Stimulated activated CD4-positive, alpha-beta T cell treated with anti-CD3 and anti-CD28 coated beads, Interleukin-2, amount 100 ng/mL, for 48 hours (primary cell): Measurements from ENCODE around the gene CASP10.
A peak's percentile ranks its signal among the peaks of the same experiment; 100 is the strongest.
"Not testable (repeated sequence)": the region's sequence is repeated elsewhere in the genome, so short reads cannot be mapped to it uniquely, and the experiment has no call there.

ENCODE experiments used
- DNase-seq, 2 donors: peaks; one replicate each; pipeline ENCODE4 v3.0.0-alpha.2; 2020

The CASP10 gene

DNA sequence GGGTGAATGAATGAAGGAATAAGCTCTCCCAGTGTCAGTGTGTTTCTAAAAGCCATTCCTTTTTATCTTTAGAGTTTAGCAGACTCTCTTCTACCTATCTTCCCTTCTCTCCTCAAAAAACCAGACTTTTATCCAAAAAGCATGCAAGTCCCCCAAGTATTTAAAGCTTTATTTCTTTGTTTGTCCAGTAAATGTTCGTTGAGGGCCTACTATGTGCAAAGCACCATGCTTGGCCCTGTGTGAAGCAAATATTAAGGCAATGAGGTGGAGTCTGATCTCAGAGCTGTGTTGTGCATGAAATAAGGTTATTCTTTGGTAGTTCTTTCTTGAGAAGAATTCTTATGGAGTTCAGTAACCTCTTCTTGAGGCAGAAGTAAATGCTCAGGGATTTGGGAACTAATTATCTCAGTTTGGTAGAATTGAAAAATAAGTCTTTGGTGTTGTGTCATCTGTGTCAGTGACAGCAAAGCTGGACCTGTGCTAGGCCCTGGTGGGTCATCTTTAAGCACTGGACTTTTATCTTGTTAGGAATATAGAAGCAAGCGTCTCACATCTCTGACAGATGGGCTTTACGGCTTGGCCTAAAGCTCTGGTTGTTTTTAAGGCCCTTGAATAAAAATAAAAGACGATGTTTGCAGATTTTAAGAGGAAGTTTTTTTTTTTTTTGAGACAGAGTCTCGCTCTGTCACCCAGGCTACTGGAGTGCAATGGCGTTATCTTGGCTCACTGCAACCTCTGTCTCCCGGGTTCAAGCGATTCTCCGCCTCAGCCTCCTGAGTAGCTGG lies 28.1 kb upstream of the CASP10 start:
- DNase-seq: no peak

DNA sequence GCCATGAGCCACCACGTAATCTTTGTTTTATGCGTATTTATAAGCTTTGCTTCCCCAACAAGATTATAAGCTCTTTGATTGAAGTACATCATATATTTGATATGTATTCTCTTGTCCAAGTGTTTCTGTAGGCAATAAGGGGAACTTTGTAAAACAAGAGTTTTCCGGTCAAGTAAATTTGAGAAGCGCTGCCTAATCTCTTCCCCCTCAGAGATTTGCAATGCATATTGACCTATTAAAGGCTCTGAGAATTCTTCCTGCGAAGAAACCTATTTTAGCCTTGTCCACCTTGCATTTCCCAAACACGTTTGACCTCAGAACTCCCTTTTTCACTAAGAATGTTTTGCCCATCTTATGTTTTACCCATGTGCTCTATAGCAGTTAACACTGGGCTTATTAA lies 26.9 kb upstream of the CASP10 start:
- no peak for DNase-seq

DNA sequence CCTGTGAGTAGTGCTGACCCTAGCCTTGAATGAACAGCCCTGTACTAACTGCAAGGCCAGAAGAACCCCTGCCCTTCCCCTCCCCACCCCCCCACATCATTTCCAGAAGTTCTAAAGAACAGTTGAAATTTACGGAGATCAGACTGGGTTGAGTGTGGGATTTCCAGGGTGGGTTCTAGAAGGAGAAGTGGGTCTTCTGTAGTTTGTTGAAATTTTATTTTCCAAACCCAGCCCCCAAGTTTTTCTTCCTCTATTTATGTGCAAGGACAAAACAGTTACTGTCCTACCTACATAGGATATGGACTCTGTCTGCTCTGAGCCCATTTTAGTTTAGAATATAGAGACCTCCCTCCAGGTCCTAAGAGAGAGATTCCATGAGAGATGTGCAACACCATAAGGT lies 26.3 kb upstream of the CASP10 start:
- no peak for DNase-seq

DNA sequence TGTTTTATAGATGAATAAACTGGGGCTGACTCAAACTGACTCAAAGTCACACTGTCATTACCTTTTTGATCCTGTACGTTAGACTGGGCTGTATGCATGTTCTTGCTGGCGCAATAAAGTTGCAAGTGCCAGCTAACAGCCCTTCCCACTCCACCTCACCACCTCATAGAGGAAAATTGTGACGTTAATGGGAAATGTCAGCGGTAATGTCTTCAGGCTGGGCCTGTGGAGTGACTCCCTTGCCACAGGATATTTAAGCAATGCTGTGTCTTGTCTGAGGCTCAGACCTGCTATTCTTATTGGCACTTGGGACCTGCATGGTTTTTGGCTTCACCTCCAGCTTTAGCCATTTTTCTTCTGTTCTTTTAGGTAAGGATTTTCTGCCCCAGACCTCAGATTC lies 25.2 kb upstream of the CASP10 start:
- no peak for DNase-seq

DNA sequence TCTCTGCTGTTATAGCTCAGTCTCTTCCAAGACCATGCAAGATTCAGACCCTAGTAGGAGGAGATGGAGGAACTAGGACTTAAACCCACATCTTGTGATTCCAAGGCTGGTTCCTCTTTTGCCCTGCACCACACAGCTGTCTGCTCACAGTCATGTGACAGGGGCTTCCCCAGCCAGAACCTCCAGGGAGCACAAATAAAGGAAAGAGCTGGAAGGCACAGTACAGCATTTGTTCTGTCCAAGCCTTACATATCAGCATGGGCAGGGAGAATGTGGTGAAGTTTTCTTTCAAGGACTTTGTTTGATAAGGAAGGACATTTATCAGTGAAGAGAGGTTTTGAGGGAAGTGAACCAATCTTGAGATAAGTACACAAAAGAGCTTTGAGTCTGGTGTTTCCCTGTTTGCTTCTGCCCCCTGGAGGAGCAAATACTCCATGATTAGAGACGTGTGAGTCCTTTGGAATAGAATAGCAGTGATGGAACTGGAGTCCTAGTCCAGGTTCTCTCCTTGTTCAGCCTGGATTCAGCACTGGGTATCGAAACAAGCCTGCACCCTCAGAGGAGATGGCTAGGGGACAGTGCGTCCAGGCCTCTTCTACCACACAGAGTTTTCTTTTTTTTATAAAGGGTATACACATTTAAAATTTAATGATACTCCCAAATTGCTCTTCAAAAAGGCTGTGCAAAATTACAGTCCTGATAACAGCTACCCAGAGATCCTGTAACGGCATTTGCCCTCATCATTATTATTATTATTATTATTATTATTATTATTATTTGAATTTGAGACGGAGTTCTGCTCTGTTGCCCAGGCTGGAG lies 24.6 kb upstream of the CASP10 start:
- DNase-seq: peak in 1 of 2 donors; percentile 24

DNA sequence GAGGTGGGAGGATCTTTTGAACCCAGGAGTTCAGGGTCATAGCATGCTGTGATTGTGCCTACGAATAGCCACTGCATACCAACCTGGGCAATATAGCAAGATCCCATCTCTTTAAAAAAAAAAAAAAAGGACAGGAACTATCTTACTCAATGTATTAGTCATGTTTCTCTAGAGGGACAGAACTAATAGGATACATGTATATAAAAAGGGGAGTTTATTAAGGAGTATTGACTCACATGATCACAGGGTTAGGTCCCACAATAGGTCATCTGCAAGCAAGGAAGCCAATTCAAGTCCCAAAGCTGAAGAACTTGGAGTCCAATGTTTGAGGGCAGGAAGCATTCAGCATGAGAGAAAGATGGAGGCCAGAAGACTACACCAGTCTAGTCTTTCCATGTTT lies 18.8 kb upstream of the CASP10 start:
- no peak for DNase-seq

DNA sequence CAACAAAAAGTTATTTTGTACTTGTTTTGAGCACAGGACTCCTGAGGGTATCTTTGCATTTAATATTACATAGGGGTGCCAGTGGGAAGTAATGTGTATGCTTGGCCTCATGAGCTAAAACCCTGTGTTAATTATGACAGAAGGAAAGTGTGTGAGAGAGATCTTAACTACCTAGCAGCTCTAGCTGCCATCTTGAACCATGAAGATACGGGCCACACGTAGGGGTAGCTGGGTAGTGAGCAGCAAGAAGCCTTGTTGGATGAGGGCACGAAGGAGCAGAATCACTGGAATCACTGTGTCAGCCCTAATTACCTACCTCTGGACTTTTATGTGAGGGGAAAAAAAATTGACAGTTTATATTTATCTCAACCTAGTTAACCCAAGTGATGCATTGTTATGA lies 15.4 kb upstream of the CASP10 start:
- no peak for DNase-seq

DNA sequence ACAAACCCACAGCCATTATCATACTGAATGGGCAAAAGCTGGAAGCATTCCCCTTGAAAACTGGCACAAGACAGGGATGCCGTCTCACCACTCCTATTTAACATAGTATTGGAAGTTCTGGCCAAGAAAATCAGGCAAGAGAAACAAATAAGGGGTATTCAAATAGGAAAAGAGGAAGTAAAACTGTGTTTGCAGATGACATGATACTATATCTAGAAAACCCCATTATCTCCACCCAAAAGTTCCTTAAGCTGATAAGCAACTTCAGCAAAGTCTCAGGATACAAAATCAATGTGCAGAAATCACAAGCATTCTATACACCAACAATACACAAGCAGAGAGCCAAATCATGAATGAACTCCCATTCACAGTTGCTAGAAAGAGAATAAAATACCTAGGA lies 14.4 kb upstream of the CASP10 start:
- not testable (repeated sequence) for DNase-seq

DNA sequence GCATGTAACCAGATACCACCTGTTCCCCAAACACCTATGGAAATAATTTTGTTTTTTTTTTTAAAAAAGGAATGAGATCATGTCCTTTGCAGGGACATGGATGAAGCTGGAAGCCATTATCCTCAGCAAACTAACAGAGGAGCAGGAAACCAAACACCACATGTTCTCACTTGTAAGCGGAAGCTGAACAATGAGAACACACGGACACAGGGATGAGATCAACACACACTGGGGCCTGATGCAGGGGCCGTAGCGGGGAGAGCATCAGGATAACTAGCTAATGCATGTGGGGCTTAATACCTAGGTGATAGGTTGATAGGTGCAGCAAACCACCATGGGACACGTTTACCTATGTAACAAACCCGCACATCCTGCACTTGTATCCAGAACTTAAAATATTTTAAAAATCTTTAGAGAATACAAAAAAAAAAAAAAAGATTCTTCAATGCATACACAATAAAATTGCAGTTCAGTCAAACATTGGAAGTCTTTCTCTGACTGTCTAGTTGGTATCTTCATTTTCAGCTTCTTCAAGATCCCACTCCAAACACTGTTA lies 11.6 kb upstream of the CASP10 start:
- DNase-seq: no peak

DNA sequence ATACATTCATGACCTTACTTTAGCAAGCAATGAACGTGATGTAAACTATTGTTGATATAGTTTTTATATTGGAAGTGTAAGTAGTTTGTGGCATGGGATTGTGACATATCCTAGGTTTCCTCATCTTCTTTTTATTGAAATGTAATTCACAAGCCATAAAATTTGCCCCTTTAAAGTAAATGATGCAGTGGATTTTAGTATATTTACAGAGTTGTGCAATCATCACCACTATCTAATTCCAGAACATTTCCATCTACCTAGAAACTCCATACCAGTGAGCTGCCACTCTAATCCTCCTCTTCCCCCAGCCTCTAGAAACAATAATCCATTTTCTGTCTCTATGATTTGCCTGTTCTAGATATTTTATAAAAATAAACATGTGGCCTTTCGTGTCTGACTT lies 10.7 kb upstream of the CASP10 start:
- DNase-seq: no peak

DNA sequence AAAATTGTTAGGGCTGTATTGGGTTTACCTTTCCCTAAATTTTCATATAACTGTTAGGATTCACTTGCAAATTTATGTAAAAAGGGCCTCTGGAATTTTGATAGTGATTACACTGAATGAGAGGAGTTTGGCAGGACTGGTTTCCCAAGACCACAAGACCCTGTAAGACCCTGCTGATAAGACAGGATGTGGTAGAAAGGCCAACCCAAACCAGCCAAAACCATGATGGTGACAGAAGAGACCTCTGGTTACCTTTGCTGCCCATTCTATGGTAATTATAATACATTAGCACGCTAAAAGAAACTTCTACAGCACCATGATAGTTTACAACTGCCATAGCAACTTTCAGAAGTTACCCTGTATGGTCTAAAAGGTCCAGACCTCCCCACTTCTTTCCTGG lies 8.3 kb upstream of the CASP10 start:
- DNase-seq: no peak

DNA sequence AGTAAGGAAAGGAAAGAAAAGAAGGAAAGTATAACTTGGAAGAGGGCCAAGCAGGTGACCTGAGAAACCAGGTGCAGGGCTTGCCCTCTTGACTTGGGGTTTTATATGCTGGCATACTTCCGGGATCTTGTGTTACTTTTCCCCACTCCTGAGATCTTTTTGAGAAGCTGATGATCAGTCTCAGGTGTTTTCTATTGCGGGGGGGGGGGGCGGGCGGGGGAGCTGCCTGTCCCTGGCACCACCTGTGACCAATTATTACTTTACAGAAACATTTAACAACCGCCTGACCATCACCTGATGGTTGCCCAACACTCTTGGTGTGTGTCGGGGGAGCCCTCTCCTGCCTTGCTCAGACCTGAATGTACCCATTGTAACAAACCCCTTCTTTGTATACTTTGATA lies 6.9 kb upstream of the CASP10 start:
- DNase-seq: no peak

DNA sequence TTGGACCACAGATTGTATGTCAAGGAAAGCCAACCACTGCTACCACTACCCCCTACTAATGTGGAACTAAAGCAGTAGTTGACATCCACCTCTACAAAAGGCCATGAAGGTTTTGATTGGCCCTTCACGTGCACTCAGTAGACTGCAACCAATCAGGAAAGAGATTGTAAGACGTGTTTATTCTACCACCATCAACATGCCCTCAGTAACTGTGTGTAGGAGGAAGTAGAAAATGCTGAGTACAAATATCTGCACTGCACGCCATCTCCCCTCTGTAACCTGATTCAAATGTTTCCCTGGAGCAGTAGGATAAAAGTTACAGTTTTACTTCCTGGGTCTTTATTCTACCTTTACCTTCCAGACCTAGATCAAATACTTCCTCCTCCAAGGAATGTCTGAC lies 2.9 kb upstream of the CASP10 start:
- DNase-seq: no peak

DNA sequence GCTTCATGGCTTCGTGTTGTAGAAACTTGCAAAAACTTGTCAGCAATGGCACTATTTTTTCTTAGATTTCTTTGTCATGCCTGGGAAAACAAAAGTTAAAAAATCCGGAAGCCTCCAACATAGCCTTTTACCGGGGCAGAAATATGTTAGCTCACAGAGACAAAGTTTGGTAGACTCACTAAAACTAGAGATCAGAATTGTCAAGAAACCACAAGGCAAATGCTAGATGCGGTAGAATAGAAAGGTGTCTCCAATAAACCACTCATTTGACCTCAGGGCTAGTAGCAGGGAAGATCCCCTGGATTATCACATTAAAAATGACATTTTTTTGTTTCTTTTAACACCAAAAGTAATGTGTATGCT lies 405 bp downstream of the CASP10 start:
- no peak for DNase-seq

DNA sequence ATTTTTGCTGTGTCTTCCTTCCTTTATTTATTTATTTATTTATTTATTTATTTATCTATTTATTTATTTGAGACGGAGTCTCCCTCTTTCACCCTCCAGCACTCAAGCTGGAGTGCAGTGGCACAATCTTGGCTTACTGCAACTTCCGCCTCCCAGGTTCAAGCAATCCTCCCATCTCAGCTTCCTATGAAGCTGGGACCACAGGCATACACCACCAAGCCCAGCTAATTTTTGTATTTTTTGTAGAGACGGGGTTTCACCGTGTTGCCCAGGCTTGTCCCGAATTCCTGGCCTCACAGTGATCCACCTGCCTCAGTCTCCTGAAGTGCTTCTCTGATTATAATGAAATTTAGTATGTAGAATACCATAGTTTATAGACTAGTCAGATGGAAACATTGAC lies 894 bp downstream of the CASP10 start:
- DNase-seq: not testable (repeated sequence)

DNA sequence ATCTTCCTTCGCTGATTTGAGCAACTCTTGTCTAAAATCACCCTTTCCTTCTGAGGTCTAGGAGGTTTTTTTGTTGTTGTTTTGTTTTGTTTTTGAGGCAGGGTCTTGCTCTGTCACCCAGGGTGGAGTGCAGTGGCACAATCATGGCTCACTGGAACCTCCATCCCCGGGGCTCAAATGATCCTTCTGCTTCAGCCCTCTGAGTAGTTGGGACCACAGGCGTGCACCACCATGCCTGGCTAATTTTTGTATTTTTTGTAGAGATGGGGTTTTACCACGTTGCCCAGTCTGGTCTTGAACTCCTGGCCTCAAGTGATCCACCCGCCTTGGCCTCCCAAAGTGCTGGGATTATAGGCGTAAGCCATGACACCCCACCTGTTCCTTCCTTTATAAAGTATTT lies 1.3 kb downstream of the CASP10 start:
- DNase-seq: not testable (repeated sequence)

DNA sequence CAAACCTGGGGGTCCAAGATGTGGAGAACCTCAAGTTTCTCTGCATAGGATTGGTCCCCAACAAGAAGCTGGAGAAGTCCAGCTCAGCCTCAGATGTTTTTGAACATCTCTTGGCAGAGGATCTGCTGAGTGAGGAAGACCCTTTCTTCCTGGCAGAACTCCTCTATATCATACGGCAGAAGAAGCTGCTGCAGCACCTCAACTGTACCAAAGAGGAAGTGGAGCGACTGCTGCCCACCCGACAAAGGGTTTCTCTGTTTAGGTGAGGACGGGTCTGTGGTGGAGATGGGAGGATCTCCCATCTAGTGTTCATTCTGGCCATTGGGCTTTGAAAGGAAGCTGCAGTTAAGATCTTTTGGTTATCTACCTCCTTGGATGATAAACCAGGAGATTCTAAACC lies 2.9 kb downstream of the CASP10 start:
- DNase-seq: no peak

DNA sequence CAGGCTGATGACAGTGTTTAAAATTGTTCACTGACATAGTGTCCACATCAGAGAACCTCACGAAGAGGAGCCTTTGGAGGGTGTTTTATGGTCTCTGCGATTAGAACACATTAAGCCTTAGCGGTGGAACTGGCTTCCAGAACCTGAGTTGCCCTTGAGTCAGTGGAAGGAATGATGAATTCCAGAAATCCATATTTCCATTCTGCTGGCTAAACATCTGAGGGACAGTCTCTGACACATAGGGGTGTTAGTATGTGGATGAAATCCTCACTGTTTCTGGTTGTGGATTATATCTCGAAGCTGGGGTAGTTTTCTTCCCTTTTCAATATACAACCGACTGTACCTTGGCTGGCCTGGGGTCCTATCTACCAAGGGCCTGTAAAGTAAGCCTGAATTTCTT lies 4.0 kb downstream of the CASP10 start:
- DNase-seq: no peak

DNA sequence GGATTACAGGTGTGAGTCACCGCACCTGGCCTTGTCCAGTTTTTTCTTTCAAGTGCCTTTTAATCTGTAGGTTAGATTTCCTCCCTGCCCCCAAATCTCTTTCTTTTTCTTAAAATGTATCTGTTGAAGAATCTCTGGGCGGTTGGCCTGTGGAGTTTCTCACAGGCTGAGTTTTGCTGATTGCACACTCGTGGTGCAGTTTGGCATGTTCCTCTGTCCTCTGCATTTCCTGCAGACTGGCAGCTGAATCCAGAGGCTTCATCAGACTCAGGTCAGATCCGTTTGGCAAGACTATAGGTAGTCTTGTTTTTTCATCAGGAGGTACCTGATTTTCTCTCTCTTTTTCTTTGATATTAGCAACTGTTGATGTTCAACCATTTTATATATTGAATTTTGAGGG lies 5.5 kb downstream of the CASP10 start:
- DNase-seq: no peak

DNA sequence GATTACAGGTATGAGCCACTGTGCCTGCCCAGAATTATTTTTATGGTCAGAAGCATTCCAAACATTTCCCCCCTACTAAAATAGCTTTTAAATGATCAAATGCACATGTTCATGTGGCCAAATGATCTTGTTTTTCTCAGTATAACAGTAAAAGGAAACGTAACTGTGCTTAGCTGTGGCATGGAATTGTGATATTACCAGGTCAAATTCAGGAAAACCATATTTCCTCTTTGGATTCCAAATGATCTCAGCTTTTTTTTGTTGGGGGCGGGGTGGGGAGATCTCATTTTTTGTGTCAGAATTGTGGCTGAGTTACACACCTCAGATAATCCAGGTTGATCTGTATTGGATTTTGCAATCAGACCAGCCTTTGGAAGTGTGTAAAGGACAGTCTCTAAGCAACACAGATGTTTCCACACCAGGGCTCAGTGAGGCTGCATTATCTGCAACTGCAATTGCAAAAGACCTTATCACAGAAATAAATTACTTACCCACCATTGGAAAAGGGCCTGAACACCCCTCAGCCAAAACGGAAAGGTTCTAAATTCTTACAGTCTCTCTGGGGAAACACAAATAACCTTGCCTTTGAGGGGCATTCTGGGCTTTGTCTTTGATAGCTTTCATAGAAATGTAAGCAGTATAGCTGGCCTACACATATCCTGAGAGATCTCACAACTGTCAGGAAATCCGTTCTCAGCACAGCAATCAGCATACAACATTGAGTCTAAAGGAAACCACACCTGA lies 8.4 kb downstream of the CASP10 start:
- no peak for DNase-seq

DNA sequence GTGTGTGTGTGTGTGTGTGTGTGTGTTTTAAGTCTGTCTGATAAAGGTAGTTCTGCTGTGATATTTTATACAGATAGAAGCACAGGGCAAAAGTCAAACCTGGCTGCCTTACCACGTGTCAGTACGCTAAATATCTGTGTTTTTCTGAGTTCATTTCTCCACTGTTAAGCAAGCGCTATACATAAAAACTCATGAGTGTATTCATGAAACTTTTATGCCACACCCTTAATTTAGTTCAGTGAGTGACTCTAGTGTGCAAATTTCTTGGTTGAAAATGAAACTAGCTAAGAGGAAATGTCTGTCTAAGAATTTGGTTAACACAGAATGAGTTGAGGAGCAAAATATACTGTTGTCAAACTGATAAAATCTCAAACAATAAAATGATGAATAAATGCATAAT lies 11.2 kb downstream of the CASP10 start:
- DNase-seq: no peak

DNA sequence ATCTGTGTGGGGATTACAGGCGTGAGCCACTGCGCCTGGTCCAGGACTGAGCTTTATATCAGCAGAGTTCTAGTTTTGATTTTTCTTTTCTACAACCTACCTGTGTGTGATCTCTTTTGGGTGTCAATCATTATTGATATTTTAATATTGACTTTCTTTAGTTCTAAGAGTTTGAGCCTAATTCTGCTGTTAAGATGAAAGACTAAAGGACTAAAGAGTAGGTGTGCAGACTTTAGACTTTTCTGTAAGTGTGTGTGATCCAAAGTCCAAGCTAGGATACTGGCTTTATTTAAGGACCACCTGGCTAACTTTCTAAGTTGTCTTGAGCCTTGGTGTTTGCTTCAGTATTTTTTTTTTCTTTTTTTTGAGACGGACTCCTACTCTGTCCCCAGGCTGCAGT lies 12.4 kb downstream of the CASP10 start:
- no peak for DNase-seq

DNA sequence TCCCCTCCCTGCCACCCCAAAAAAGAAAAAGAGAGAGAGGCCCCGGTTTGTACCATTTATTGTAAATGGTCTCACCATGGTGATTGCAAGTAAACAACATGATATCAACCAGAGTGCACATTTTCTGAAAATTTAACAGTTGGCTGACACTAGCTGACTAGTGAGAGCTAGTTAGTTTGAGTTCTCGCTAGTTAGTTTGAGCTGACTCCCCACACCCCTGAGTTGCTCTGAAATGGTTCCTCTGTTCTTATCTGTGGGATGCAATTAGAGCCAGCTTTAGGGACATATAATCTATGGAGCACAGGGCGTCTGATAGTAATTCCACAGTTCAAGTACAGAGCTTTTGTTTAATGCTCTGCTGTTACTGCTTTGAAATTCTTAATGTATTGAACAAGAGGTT lies 13.1 kb downstream of the CASP10 start:
- no peak for DNase-seq

DNA sequence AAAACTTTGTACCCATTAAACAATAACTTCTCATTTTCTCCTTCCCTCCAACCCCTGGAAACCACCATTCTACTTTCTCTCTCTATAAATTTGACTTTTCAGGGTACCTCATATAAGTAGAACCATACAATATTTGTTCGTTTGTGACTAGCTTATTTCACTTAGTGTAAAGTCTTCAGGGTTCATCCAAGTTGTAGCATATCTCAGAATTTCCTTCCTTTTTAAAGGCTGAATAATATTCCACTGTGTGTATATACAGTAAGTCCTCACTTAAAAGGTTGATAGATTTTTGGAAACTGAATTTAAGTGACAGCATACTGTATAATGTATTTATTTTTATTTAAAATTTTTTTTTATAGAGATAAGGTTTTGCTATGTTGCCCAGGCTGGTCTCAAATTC lies 13.9 kb downstream of the CASP10 start:
- DNase-seq: no peak
